GM12873 (cell line): ENCODE data around the gene MARCHF3.

ENCODE experiments used
- CTCF ChIP-seq: IDR thresholded peaks from 2 replicates; pipeline ENCODE4 v1.5.1; 2012; ENCODE audit warnings: low read depth, mild to moderate bottlenecking, moderate library complexity, low read length, control low read depth; ENCODE audit not compliant: insufficient read depth; ENCODE audit errors: missing control alignments

Gene MARCHF3

GRCh38 chr5:126965487-126965886 is 64.9 kb downstream of the MARCHF3 start:
- TF ChIP-seq CTCF, result no peak

DNA sequence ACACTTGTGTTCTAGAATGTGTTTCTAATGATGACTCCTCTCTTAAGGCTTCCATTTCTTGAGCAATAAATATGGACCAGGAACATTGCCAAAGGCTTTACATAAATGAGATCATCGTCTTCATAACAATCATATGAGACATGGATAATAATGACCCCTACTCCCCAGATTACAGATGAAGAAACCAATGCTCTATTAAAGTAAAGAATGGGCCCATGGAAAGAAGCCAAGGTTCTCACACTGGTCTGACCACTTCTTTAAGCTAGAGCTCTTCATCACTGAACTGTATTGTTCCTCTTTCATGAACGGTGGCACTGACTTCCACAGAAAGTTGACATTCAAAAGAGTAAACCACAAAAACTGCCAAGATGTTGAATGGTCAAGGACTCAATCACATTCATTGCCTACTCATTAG is 65.3 kb downstream of the MARCHF3 start:
- TF ChIP-seq CTCF, result no peak

- no peak for TF ChIP-seq CTCF
Measured at GRCh38 chr5:126963822-126964375, 66.5 kb downstream of the MARCHF3 start.

DNA sequence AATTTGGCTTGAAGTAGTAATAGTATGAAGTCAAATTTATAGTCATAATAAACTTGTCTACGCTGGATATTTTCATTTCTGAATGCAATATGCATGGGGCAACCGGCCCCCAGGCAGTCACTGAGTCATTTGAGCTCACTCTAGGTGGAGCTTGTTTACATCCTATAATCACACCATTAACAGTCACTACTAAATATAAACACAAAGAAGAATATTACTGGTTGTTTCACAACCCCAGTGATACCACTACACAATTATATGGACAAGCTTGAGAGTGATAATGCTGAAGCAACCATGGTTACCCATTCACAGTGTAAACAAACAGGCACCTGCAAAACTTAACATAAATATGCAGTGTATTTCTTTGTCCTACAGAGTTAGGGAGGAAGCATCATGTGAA is 68.7 kb downstream of the MARCHF3 start:
- no peak for TF ChIP-seq CTCF

GRCh38 chr5:126961128-126961527 is 69.2 kb downstream of the MARCHF3 start:
- TF ChIP-seq CTCF, result no peak

DNA sequence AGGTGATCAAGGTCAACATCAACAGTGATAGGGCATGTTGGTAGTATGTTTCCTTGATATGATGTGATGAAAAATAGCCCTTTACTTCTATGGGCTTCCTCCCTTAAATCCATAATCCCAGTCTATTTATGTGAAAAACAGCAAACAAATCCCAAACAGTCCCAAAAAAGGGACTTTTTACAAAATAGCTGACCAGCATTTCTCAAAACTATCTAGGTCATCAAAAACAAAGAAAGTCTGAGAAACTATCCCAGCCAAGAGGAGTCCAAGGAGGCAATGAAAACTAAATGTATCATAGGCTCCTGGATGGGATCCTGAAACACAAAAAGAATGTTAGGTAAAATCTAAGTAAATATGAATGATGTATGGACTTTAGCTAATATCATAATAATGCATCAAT is 71.2 kb downstream of the MARCHF3 start:
- TF ChIP-seq CTCF, result no peak

DNA sequence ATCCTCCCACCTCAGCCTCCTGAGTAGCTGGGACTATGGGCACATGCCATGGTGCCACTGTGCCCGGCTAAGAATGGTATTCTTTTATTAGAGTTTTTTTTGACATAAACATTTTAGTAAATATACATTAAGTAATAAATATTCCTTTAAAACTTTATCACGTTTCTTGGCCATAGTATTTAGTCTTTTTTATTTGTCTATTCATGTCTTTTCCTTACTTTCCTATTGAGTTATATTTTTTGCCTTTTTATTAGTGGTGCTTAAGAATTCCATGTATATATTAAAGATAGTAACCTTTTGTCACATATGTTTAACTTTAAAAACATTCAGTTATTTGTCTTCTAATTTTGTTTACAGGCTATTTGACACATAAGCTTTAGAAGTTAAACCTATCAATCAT is 73.4 kb downstream of the MARCHF3 start:
- TF ChIP-seq CTCF, result no peak
